Subcutaneous abdominal adipose tissue (tissue), 5 donors: ENCODE measurements around the gene MLX.
"Not testable (repeated sequence)": the region's sequence is repeated elsewhere in the genome, so short reads cannot be mapped to it uniquely, and the experiment has no call there.

Experiments
- H3K27ac ChIP-seq: one replicate; pipeline ENCODE4 v1.7.0; 2013; ENCODE audit warnings: low read depth, mild to moderate bottlenecking, inconsistent platforms, low read length, moderate library complexity
- H3K27me3 ChIP-seq, 5 donors: one replicate each; pipeline ENCODE4 v1.7.0; 2013; ENCODE audit warnings: low read length in 5 of 5, inconsistent platforms in 1 of 5; ENCODE audit not compliant: control insufficient read depth in 5 of 5, insufficient read depth in 4 of 5
- H3K36me3 ChIP-seq, 5 donors: one replicate each; pipeline ENCODE4 v1.7.0; 2013; ENCODE audit warnings: low read length in 5 of 5; ENCODE audit not compliant: control insufficient read depth in 5 of 5, insufficient read depth in 5 of 5
- H3K4me1 ChIP-seq, 5 donors: one replicate each; pipeline ENCODE4 v1.7.0; 2013; ENCODE audit warnings: low read length in 5 of 5, mild to moderate bottlenecking in 3 of 5, moderate library complexity in 1 of 5; ENCODE audit not compliant: control insufficient read depth in 5 of 5, insufficient read depth in 5 of 5
- H3K4me3 ChIP-seq, 5 donors: one replicate each; pipeline ENCODE4 v1.7.0; 2013; ENCODE audit warnings: low read length in 5 of 5, low read depth in 1 of 5
- H3K9ac ChIP-seq, 5 donors: one replicate each; pipeline ENCODE4 v1.7.0; 2013; ENCODE audit warnings: low read length in 5 of 5, mild to moderate bottlenecking in 4 of 5, moderate library complexity in 3 of 5
- H3K9me3 ChIP-seq, 5 donors: one replicate each; pipeline ENCODE4 v1.7.0; 2013; ENCODE audit warnings: low read length in 5 of 5; ENCODE audit not compliant: control insufficient read depth in 5 of 5
- donor health status: healthy.
- donor health status: healthy.
- donor health status: healthy.
- donor health status: healthy.
- donor health status: healthy.

MLX gene

GRCh38 chr17:42554250-42555121 is 12.4 kb upstream of the MLX start:
- Histone ChIP-seq H3K27ac (peak overlapping the region; percentile 75), H3K9me3 (no peaks in the 10 kb centered on the region), H3K36me3 (no peaks in the 10 kb centered on the region), H3K9ac (peak overlapping the region; percentile 75 to 92 (median 89)), H3K4me1 (peaks cover 6 to 46% (median 37%) of the 10 kb centered on the region in 5 donors), H3K27me3 (no peaks in the 10 kb centered on the region), H3K4me3 (peak overlapping the region; percentile 77 to 94 (median 89))

- Histone ChIP-seq H3K9ac (peak overlapping the region; percentile 75 to 92 (median 89)), H3K27me3 (no peaks in the 10 kb centered on the region), H3K36me3 (no peaks in the 10 kb centered on the region), H3K9me3 (no peaks in the 10 kb centered on the region), H3K27ac (peak overlapping the region; percentile 75), H3K4me1 (peaks cover 6 to 48% (median 37%) of the 10 kb centered on the region in 5 donors), H3K4me3 (peak overlapping the region; percentile 77 to 94 (median 89))
Measured at GRCh38 chr17:42555122-42555622, 11.7 kb upstream of the MLX start.

GRCh38 chr17:42555961-42556617 is 10.8 kb upstream of the MLX start:
- not testable (repeated sequence) for H3K9ac ChIP-seq, H3K36me3 ChIP-seq, H3K4me3 ChIP-seq, H3K27me3 ChIP-seq, H3K27ac ChIP-seq, H3K9me3 ChIP-seq
- peaks cover 6 to 48% (median 37%) of the 10 kb centered on the region in 5 donors for H3K4me1 ChIP-seq

GRCh38 chr17:42559075-42559474 is 7.8 kb upstream of the MLX start:
- Histone ChIP-seq H3K9me3 (no peaks in the 10 kb centered on the region), H3K4me3 (no peak overlapping the region), H3K27ac (peak overlapping the region; percentile 29), H3K4me1 (peaks cover 14 to 47% (median 43%) of the 10 kb centered on the region in 5 donors), H3K9ac (peak overlapping the region in 1 of 5 donors; percentile 20), H3K36me3 (peaks cover 0 to 4% (median under 1%) of the 10 kb centered on the region in 5 donors), H3K27me3 (no peaks in the 10 kb centered on the region)

- Histone ChIP-seq H3K4me3 (no peak overlapping the region), H3K27me3 (no peaks in the 10 kb centered on the region), H3K4me1 (peaks cover 12 to 42% (median 37%) of the 10 kb centered on the region in 5 donors), H3K9me3 (no peaks in the 10 kb centered on the region), H3K36me3 (peaks cover 0 to 15% (median 12%) of the 10 kb centered on the region in 5 donors), H3K9ac (peak overlapping the region in 1 of 5 donors; percentile 48), H3K27ac (no peak overlapping the region)
Measured at GRCh38 chr17:42560246-42560645, 6.7 kb upstream of the MLX start.

GRCh38 chr17:42561897-42562387 is 5.0 kb upstream of the MLX start, which contains the start of gene COASY:
Gene COASY, plus strand, starts transcription at chr17:42562148. Its CDS starts 475 bp downstream, at chr17:42562623.
- Histone ChIP-seq H3K9me3 (no peaks in the 10 kb centered on the region), H3K27ac (peak within 1 kb of the TSS; percentile 93), H3K4me3 (peak within 1 kb of the TSS; percentile 83 to 97 (median 96)), H3K27me3 (no peaks in the 10 kb centered on the region), H3K9ac (peak within 1 kb of the TSS; percentile 89 to 98 (median 97)), H3K4me1 (peaks cover 10 to 48% (median 43%) of the 10 kb centered on the region in 5 donors), H3K36me3 (peaks cover 0 to 26% (median 22%) of the 10 kb centered on the region in 5 donors)

GRCh38 chr17:42562388-42563142 is 4.3 kb upstream of the MLX start:
- Histone ChIP-seq H3K9me3 (no peaks in the 10 kb centered on the region), H3K4me3 (peak overlapping the region; percentile 83 to 97 (median 96)), H3K9ac (peak overlapping the region; percentile 89 to 98 (median 97)), H3K27ac (peak overlapping the region; percentile 93), H3K27me3 (no peaks in the 10 kb centered on the region), H3K4me1 (peaks cover 10 to 52% (median 48%) of the 10 kb centered on the region in 5 donors), H3K36me3 (peaks cover 0 to 26% (median 22%) of the 10 kb centered on the region in 5 donors)

- no peaks in the 10 kb centered on the region for H3K9me3 ChIP-seq
- H3K27me3 ChIP-seq = no peaks in the 10 kb centered on the region
- peaks cover 0 to 26% (median 22%) of the 10 kb centered on the region in 5 donors for H3K36me3 ChIP-seq
- peaks cover 12 to 58% (median 51%) of the 10 kb centered on the region in 5 donors for H3K4me1 ChIP-seq
- peak overlapping the region; percentile 83 to 97 (median 85) for H3K4me3 ChIP-seq
- peak overlapping the region; percentile 93 for H3K27ac ChIP-seq
- peak overlapping the region; percentile 89 to 98 (median 97) for H3K9ac ChIP-seq
Measured at GRCh38 chr17:42563143-42563509, 3.8 kb upstream of the MLX start.

GRCh38 chr17:42563543-42563942 is 3.4 kb upstream of the MLX start:
- Histone ChIP-seq H3K9me3 (no peaks in the 10 kb centered on the region), H3K27ac (peak overlapping the region; percentile 30), H3K36me3 (peaks cover 0 to 29% (median 25%) of the 10 kb centered on the region in 5 donors), H3K4me3 (peak overlapping the region; percentile 56 to 97 (median 85)), H3K4me1 (peaks cover 12 to 62% (median 55%) of the 10 kb centered on the region in 5 donors), H3K27me3 (no peaks in the 10 kb centered on the region), H3K9ac (peak overlapping the region; percentile 17 to 98 (median 97))
